Kidney tubule cell (primary cell): ENCODE results near the gene TRMT61A.

Experiments used
- DNase-seq: peaks from one replicate; pipeline ENCODE4 v3.0.0-alpha.2; 2018; ENCODE audit warnings: low spot score

Gene TRMT61A

GRCh38 chr14:103535081-103535890, 6.3 kb downstream of the TRMT61A start:
- DNase-seq = no peak

- no peak for DNase-seq
Observed at GRCh38 chr14:103535891-103536565, 7.0 kb downstream of the TRMT61A start.

- DNase-seq = no peak
Observed at GRCh38 chr14:103536693-103537092, 7.7 kb downstream of the TRMT61A start.

- no peak for DNase-seq
Observed at GRCh38 chr14:103537175-103537990, 8.4 kb downstream of the TRMT61A start.

GRCh38 chr14:103538291-103539055, 9.5 kb downstream of the TRMT61A start:
- no peak for DNase-seq

- no peak for DNase-seq
Observed at GRCh38 chr14:103539056-103539825, 10.2 kb downstream of the TRMT61A start.

GRCh38 chr14:103540821-103541708, 12.1 kb downstream of the TRMT61A start:
- DNase-seq = no peak

- no peak for DNase-seq
Observed at GRCh38 chr14:103541709-103542604, 13.0 kb downstream of the TRMT61A start.

- DNase-seq = peak; percentile 56
Observed at GRCh38 chr14:103542605-103543088, 13.7 kb downstream of the TRMT61A start.

- DNase-seq = no peak
Observed at GRCh38 chr14:103543140-103543539, 14.1 kb downstream of the TRMT61A start.

DNA sequence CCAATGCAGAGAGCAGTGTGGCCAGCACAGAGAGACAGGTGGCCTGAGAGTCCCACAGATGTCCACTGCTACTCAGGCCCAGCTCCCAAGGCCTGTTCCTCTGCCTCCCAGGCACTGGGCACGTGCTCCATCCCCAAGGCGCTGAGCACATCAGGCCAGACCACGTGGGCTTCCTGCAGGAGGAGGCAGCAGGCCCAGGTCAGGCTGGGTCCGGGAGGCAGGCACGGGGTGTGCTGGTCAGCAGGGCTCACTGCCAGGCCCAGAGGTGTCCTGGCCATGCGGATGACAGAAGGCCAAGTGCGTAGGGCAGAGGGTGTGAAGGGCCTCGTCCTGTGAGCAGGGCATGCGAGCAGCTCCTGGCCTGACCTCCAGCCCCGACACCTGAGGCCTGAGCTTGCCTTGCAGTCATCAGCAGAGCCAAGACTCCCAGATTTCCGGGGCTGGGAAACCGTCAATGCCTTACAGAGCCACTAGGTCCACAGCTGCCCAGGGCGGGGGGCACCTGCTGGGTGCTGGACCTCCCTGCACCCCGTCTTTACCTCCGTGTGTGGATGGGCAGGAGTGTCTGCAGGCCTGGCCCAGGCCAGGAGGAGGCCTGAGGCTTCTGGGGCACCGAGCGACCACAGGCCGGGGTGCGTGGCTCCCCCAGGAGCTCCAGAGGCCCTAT, 14.9 kb downstream of the TRMT61A start:
- DNase-seq = no peak

DNA sequence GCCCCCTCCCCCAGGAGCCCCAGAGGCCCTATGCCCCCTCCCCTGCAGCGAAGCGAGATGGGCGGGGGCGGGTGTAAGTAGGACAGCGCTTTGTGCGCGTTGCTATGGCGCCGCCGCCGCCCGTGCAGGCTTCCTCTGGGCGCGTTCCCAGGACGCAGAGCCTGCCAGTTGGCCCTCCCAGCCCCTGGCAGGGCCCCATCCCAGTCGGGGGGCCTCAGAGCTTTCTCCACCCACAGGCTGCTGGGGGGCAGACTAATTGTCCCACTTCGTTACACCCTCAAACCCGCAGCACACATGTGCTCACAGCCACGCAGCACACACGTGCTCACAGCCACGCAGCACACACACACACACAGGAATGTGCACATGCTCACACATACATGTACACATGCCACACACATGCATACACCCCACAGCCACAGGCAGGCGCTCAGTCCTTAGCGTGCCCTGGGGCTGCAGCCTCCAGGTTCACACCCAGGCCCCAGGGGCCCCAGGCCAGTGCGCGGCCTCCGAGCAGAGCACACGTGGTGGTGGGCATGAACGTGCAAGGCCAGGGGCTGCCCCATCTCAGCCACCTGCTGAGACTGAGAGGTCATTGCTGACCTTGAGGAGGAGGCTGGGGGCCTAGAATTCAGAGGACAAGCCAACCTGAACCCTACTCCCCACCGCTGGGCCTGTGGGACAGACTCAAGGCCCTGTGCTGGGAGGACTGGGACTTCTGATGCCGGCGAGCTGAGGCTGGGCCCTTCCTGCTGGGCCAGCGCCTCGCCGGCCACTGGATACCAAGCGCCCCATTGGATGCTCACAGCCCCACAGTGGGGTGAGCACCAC, 15.6 kb downstream of the TRMT61A start:
- no peak for DNase-seq

- DNase-seq = no peak
Observed at GRCh38 chr14:103545219-103545914, 16.4 kb downstream of the TRMT61A start.

GRCh38 chr14:103545915-103546651, 17.1 kb downstream of the TRMT61A start:
- DNase-seq = no peak

GRCh38 chr14:103546652-103547454, 17.9 kb downstream of the TRMT61A start:
- DNase-seq = peak; percentile 73
